Measurements from ENCODE around the gene ALPI.

DNA sequence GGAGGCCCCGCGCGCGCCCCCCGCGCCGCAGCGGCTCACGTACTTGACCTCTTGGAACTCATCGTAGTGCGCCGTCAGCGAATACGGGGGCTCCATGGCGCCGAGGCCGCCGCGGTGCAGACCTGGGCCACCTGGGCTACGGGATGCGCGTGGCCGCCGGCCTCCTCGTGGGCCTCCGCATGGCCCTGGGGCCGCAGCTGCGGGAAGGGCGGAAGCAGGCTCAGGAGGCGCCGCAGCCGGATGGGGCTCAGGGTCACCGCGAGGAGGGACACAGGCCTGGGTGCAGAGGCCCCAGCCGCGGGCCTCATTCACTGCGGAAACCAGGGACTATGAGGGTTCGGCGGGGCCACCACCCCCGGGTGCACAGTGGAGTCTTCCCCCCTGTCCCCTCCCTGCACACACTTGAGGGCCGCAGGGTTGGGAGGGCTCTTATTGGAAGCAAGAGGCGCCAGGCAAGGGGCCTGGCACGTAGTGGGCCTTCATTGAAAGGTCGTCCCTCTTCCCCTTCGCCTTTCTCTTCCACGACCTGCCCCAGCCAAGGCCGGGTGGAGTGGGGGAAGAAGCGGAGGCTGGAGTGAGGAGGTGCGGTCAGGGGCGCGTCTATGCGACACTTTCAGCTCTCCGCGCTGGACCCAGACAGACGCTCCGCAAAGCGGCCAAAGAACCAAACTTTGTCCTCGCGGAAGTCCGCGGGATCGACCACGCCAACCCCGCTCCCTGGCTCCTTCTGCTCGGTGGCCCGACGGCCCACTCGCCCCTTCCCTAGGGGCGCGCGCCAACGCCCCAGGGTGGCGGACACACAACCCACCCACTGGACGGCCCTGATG is 30.8 kb downstream of the ALPI start:
- TF ChIP-seq CTCF (conservative IDR thresholded peaks at IDR 0.05; ENCODE audit: low read depth, low read length) (no peak), EZH2 (IDR thresholded peaks at IDR 0.05; ENCODE audit: low read length, unreplicated experiment) (no peak)
